Measurements from ENCODE around the gene PAF1.

DNA sequence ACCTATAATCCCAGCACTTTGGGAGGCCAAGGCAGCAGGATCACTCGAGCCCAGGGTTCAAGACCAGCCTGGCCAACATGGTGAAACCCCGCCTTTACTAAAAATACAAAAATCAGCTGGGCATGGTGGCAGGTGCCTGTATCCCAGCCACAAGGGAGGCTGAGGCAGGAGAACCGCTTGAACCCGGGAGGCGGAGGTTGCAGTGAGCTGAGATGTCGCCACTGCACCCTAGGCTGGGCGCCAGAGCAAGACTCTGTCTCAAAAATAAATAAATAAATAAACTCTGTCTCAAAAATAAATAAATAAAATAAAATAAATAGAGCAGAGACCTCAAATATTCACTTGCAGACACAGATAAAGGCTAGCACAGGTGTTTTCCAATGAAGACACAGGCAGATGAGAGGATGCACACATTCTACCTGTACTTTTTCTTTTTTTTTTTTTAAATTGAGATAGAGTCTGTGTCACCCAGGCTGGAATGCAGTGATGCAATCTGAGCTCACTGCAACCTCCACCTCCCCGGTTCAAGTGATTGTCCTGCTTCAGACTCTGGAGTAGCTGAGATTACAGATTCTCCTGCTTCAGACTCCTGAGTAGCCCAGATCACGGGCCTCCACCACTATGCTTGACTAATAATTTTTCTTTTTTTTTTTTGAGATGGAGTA lies 47.5 kb upstream of the PAF1 start:
- TF ChIP-seq, protein P1, sequence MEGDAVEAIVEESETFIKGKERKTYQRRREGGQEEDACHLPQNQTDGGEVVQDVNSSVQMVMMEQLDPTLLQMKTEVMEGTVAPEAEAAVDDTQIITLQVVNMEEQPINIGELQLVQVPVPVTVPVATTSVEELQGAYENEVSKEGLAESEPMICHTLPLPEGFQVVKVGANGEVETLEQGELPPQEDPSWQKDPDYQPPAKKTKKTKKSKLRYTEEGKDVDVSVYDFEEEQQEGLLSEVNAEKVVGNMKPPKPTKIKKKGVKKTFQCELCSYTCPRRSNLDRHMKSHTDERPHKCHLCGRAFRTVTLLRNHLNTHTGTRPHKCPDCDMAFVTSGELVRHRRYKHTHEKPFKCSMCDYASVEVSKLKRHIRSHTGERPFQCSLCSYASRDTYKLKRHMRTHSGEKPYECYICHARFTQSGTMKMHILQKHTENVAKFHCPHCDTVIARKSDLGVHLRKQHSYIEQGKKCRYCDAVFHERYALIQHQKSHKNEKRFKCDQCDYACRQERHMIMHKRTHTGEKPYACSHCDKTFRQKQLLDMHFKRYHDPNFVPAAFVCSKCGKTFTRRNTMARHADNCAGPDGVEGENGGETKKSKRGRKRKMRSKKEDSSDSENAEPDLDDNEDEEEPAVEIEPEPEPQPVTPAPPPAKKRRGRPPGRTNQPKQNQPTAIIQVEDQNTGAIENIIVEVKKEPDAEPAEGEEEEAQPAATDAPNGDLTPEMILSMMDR (IDR thresholded peaks at IDR 0.05): no peak
- TF ChIP-seq POLR2A (IDR thresholded peaks at IDR 0.05): no peak

Measured in Peyer's patch (tissue), 4 donors.